ENCODE results near the gene CDK19. TPM values are rescaled to one million over a fixed set of nuclear protein-coding genes. Genes with fewer than 3 reads are reported as not detected.

Gene CDK19
- total and polyA plus RNA-seq, 9 of the 15 experiments (the other 6 are each of a cell fraction or from before 2014, with no cell fraction given): 3.8 to 15.2 (median 7.4) TPM

DNA sequence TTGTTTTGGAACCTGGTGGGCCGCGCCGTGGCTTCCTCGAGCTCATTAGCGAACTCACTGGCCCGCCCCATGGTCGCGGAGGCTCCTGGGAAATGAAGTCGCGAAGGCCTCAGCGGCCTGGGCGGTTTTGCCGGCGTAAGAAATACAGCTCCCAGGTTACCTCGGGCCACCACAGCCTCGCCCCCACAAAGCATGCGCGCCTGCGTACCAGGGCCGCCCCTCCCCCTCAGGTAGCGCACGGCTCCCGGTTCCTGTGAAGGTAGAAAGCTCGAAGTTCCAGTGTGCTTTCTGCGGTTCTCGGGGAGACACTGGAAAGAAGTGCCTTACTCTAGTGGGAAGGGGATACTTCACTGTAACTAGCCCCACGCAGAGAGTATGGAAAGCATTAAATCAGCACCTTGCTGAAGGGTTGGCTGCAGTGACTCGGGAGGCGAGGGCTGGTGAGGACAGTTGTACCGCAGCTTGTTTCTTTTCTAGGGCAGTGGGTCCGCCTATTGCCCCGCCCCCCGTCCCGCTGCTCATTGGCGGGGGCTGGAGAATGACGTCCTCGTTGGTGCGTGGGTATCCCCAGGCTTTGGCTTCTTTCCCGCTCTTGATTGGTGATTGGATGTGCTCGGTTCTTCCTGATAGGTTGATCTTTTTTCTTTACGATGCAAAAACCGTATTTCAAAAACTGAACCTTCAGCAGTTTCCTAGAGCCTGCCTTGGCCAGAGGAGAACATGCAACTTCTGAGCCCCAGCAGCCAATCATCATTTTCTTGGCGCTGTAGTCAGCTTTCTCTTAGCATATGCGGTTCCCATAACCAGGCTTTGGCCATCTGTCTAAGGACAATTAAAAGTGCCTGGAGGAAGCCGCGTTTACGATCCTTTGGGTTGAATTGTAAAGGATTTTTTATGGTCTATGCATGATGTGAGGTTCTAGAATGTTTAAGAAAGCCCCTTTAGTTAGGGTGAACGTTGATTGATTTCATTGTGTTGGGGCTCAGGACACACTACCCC, at the start of gene CDK19 (continued):
- TF ChIP-seq NCOA1 (IDR thresholded peaks at IDR 0.05; ENCODE audit: low read depth) (peak; percentile 67; the same call in 1 of the 2 replicates), USF1 (CRISPR knock-in tag; IDR thresholded peaks at IDR 0.05) (peak; percentile 48; the same call in 1 of the 2 replicates), VEZF1 (CRISPR knock-in tag; IDR thresholded peaks at IDR 0.05) (peak; percentile 63), DACH1 (IDR thresholded peaks at IDR 0.05; ENCODE audit: partially characterized antibody) (no peak), ETV5 (CRISPR knock-in tag; IDR thresholded peaks at IDR 0.05; ENCODE audit: low read depth) (no peak), ZBTB26 (CRISPR knock-in tag; IDR thresholded peaks at IDR 0.05) (no peak), CBX3 (IDR thresholded peaks at IDR 0.05; ENCODE audit: borderline replicate concordance in 1 of 2, low read length in 2 of 2) (peak in 1 of 2 experiments; percentile 90; a peak in 2 of 3 replicates), RFX7 (CRISPR knock-in tag; IDR thresholded peaks at IDR 0.05) (no peak)
- TF ChIP-seq, protein P1, sequence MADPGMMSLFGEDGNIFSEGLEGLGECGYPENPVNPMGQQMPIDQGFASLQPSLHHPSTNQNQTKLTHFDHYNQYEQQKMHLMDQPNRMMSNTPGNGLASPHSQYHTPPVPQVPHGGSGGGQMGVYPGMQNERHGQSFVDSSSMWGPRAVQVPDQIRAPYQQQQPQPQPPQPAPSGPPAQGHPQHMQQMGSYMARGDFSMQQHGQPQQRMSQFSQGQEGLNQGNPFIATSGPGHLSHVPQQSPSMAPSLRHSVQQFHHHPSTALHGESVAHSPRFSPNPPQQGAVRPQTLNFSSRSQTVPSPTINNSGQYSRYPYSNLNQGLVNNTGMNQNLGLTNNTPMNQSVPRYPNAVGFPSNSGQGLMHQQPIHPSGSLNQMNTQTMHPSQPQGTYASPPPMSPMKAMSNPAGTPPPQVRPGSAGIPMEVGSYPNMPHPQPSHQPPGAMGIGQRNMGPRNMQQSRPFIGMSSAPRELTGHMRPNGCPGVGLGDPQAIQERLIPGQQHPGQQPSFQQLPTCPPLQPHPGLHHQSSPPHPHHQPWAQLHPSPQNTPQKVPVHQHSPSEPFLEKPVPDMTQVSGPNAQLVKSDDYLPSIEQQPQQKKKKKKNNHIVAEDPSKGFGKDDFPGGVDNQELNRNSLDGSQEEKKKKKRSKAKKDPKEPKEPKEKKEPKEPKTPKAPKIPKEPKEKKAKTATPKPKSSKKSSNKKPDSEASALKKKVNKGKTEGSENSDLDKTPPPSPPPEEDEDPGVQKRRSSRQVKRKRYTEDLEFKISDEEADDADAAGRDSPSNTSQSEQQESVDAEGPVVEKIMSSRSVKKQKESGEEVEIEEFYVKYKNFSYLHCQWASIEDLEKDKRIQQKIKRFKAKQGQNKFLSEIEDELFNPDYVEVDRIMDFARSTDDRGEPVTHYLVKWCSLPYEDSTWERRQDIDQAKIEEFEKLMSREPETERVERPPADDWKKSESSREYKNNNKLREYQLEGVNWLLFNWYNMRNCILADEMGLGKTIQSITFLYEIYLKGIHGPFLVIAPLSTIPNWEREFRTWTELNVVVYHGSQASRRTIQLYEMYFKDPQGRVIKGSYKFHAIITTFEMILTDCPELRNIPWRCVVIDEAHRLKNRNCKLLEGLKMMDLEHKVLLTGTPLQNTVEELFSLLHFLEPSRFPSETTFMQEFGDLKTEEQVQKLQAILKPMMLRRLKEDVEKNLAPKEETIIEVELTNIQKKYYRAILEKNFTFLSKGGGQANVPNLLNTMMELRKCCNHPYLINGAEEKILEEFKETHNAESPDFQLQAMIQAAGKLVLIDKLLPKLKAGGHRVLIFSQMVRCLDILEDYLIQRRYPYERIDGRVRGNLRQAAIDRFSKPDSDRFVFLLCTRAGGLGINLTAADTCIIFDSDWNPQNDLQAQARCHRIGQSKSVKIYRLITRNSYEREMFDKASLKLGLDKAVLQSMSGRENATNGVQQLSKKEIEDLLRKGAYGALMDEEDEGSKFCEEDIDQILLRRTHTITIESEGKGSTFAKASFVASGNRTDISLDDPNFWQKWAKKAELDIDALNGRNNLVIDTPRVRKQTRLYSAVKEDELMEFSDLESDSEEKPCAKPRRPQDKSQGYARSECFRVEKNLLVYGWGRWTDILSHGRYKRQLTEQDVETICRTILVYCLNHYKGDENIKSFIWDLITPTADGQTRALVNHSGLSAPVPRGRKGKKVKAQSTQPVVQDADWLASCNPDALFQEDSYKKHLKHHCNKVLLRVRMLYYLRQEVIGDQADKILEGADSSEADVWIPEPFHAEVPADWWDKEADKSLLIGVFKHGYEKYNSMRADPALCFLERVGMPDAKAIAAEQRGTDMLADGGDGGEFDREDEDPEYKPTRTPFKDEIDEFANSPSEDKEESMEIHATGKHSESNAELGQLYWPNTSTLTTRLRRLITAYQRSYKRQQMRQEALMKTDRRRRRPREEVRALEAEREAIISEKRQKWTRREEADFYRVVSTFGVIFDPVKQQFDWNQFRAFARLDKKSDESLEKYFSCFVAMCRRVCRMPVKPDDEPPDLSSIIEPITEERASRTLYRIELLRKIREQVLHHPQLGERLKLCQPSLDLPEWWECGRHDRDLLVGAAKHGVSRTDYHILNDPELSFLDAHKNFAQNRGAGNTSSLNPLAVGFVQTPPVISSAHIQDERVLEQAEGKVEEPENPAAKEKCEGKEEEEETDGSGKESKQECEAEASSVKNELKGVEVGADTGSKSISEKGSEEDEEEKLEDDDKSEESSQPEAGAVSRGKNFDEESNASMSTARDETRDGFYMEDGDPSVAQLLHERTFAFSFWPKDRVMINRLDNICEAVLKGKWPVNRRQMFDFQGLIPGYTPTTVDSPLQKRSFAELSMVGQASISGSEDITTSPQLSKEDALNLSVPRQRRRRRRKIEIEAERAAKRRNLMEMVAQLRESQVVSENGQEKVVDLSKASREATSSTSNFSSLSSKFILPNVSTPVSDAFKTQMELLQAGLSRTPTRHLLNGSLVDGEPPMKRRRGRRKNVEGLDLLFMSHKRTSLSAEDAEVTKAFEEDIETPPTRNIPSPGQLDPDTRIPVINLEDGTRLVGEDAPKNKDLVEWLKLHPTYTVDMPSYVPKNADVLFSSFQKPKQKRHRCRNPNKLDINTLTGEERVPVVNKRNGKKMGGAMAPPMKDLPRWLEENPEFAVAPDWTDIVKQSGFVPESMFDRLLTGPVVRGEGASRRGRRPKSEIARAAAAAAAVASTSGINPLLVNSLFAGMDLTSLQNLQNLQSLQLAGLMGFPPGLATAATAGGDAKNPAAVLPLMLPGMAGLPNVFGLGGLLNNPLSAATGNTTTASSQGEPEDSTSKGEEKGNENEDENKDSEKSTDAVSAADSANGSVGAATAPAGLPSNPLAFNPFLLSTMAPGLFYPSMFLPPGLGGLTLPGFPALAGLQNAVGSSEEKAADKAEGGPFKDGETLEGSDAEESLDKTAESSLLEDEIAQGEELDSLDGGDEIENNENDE (IDR thresholded peaks at IDR 0.05; ENCODE audit: low read depth, low read length): no peak

Measured in K562 (cell line).